Prostate gland (tissue), 2 donors: ENCODE measurements around the gene CELA2A. TPM values are rescaled to one million over a fixed set of nuclear protein-coding genes. Genes with fewer than 3 reads are reported as not detected.
A peak's percentile ranks its signal among the peaks of the same experiment; 100 is the strongest.

ENCODE experiments used
- DNase-seq: peaks from one replicate; pipeline ENCODE4 v3.0.0-alpha.2; 2019; ENCODE audit warnings: low spot score
- H3K27ac ChIP-seq, 2 donors: fragments of 200-600 bp; sonication (generic); 2 replicates each; pipeline ENCODE4 v1.5.1; 2017 to 2019
- H3K27me3 ChIP-seq: fragments of 200-600 bp; sonication (generic); replicated peaks from 2 replicates; pipeline ENCODE4 v1.5.1; 2019; ENCODE audit not compliant: insufficient read depth
- H3K36me3 ChIP-seq, 2 donors: fragments of 200-600 bp; sonication (generic); 1 replicate in 1 of 2; 2 replicates in 1 of 2; pipeline versions ENCODE4 v1.5.1 to v1.8.1; 2017 to 2019
- H3K4me1 ChIP-seq: fragments of 200-600 bp; sonication (generic); replicated peaks from 2 replicates; pipeline ENCODE4 v1.5.1; 2019
- H3K4me3 ChIP-seq, 2 donors: fragments of 200-600 bp; sonication (generic); 2 replicates each; pipeline ENCODE4 v1.5.1; 2017 to 2019
- H3K9me3 ChIP-seq: fragments of 200-600 bp; sonication (generic); 2 replicates; pipeline ENCODE4 v1.5.1; 2017
- CTCF ChIP-seq, 4 experiments: fragments of 200-600 bp in 2 of 4; fragments of 450-650 bp in 2 of 4; sonication (generic) in 2 of 4; IDR thresholded peaks; 1 replicate in 3 of 4; 2 replicates in 1 of 4; pipeline ENCODE4 v1.5.1; 2016 to 2019; ENCODE audit warnings: antibody characterized with exemption in 4 of 4, mild to moderate bottlenecking in 2 of 4, moderate library complexity in 2 of 4
- POLR2A ChIP-seq: fragments of 450-650 bp; IDR thresholded peaks from one replicate; pipeline ENCODE4 v1.6.1; 2016; ENCODE audit warnings: antibody characterized with exemption, mild to moderate bottlenecking
- POLR2AphosphoS5 ChIP-seq: sonication (generic); formaldehyde crosslinking; IDR thresholded peaks from one replicate; pipeline ENCODE4 v1.6.1; 2017; ENCODE audit warnings: antibody characterized with exemption
- WGBS: methylation state at CpG from one replicate; pipeline ENCODE4 v1.1.5; 2018; 5-methylcytosine and 5-hydroxymethylcytosine counted together
- intact Hi-C: fragments of 100-400 bp; cut with DNase I; formaldehyde crosslinking; loops from one replicate; pipeline ENCODE4 v1.14.2; 2022
- total RNA-seq, 2 donors: library from RNA; depleted of rRNA; stranded (reverse); fragments of >200 nt; gene quantifications; one replicate each; pipeline ENCODE4 v1.1.0, GENCODE V29; 2016

Gene CELA2A
- total RNA-seq, 2 donors from 2014 or later = 5.4 TPM; not detected in 1

- Histone ChIP-seq H3K36me3 (no peaks in the 10 kb centered on the region), H3K4me3 (no peak overlapping the region), H3K4me1 (peaks cover 6% of the 10 kb centered on the region), H3K9me3 (no peaks in the 10 kb centered on the region), H3K27me3 (no peaks in the 10 kb centered on the region), H3K27ac (peak overlapping the region; percentile 68 to 78)
- intact Hi-C loops = no loop called here
- DNase-seq = peak; percentile 74
- 66% methylated on average over 13 of the region's 13 CpGs for WGBS
- TF ChIP-seq POLR2AphosphoS5 (peak; percentile 47), CTCF (IDR thresholded peaks at IDR 0.05) (no peak), POLR2A (peak; percentile 29)
Measured at GRCh38 chr1:15424146-15424667, 32.3 kb upstream of the CELA2A start.

GRCh38 chr1:15424981-15425380, 31.6 kb upstream of the CELA2A start:
- intact Hi-C loops = no loop called here
- H3K4me3 ChIP-seq = no peak overlapping the region
- WGBS = 83% methylated on average over 5 of the region's 5 CpGs
- peak overlapping the region; percentile 68 to 78 for H3K27ac ChIP-seq
- no peaks in the 10 kb centered on the region for H3K36me3 ChIP-seq
- no peak for TF ChIP-seq CTCF (IDR thresholded peaks at IDR 0.05)
- no peak for TF ChIP-seq POLR2A
- TF ChIP-seq POLR2AphosphoS5 = no peak
- no peaks in the 10 kb centered on the region for H3K27me3 ChIP-seq
- H3K9me3 ChIP-seq = no peaks in the 10 kb centered on the region
- no peak for DNase-seq
- peaks cover 6% of the 10 kb centered on the region for H3K4me1 ChIP-seq

- WGBS = 98% methylated on average over 10 of the region's 10 CpGs
- Histone ChIP-seq H3K4me1 (peaks cover 6% of the 10 kb centered on the region), H3K4me3 (no peak overlapping the region), H3K27me3 (no peaks in the 10 kb centered on the region), H3K36me3 (no peaks in the 10 kb centered on the region), H3K9me3 (no peaks in the 10 kb centered on the region), H3K27ac (no peak overlapping the region)
- TF ChIP-seq POLR2A = no peak
- TF ChIP-seq CTCF (IDR thresholded peaks at IDR 0.05) = no peak
- intact Hi-C loops = no loop called here
- DNase-seq = no peak
Measured at GRCh38 chr1:15425521-15425920, 31.0 kb upstream of the CELA2A start.

GRCh38 chr1:15425958-15426357, 30.6 kb upstream of the CELA2A start:
- no peaks in the 10 kb centered on the region for H3K36me3 ChIP-seq
- WGBS = 64% methylated on average over 6 of the region's 6 CpGs
- H3K9me3 ChIP-seq = no peaks in the 10 kb centered on the region
- H3K4me3 ChIP-seq = no peak overlapping the region
- DNase-seq = no peak
- TF ChIP-seq POLR2AphosphoS5 = no peak
- TF ChIP-seq CTCF (IDR thresholded peaks at IDR 0.05) = no peak
- TF ChIP-seq POLR2A = no peak
- intact Hi-C loops = no loop called here
- no peak overlapping the region for H3K27ac ChIP-seq
- H3K27me3 ChIP-seq = no peaks in the 10 kb centered on the region
- H3K4me1 ChIP-seq = peaks cover 6% of the 10 kb centered on the region

GRCh38 chr1:15426492-15427279, 29.8 kb upstream of the CELA2A start:
- Histone ChIP-seq H3K4me3 (no peak overlapping the region), H3K27ac (peak overlapping the region; percentile 44 to 62), H3K9me3 (no peaks in the 10 kb centered on the region), H3K36me3 (no peaks in the 10 kb centered on the region), H3K4me1 (peaks cover 6% of the 10 kb centered on the region), H3K27me3 (no peaks in the 10 kb centered on the region)
- 46% methylated on average over 28 of the region's 30 CpGs for WGBS
- TF ChIP-seq CTCF (IDR thresholded peaks at IDR 0.05) (peak in 3 of 4 experiments; percentile 20 to 66 (median 48)), POLR2A (no peak), POLR2AphosphoS5 (peak; percentile 47)
- DNase-seq = peak; percentile 58
- intact Hi-C loops = no loop called here
